Breast epithelium (tissue), 4 donors: Measurements from ENCODE around the gene SCN4B. TPM values are rescaled to one million over a fixed set of nuclear protein-coding genes. Genes with fewer than 3 reads are reported as not detected.
A peak's percentile ranks its signal among the peaks of the same experiment; 100 is the strongest.

Experiments used
- DNase-seq, 2 donors: peaks; one replicate each; pipeline ENCODE4 v3.0.0-alpha.2; 2019; ENCODE audit warnings: low spot score in 2 of 2
- H3K27ac ChIP-seq, 2 donors: fragments of 200-600 bp; sonication (generic) in 1 of 2; one replicate each; pipeline ENCODE4 v1.5.1; 2016 to 2019; ENCODE audit warnings: mild to moderate bottlenecking in 1 of 2
- H3K27me3 ChIP-seq, 2 donors: fragments of 200-600 bp; sonication (generic) in 1 of 2; one replicate each; pipeline versions ENCODE4 v1.5.1 to v1.6.0; 2017 to 2019; ENCODE audit warnings: control low read depth in 1 of 2, mild to moderate bottlenecking in 1 of 2
- H3K36me3 ChIP-seq: fragments of 200-600 bp; one replicate; pipeline ENCODE4 v1.5.1; 2019
- H3K4me1 ChIP-seq, 2 donors: fragments of 200-600 bp; sonication (generic); one replicate each; pipeline ENCODE4 v1.5.1; 2016 to 2019; ENCODE audit warnings: control low read depth in 1 of 2
- H3K4me3 ChIP-seq, 3 donors: fragments of 200-600 bp; sonication (generic); 1 replicate in 2 of 3; 2 replicates in 1 of 3; pipeline ENCODE4 v1.5.1; 2016 to 2019; ENCODE audit warnings: mild to moderate bottlenecking in 3 of 3, moderate library complexity in 2 of 3
- H3K9me3 ChIP-seq, 2 donors: fragments of 200-600 bp; sonication (generic) in 1 of 2; one replicate each; pipeline ENCODE4 v1.5.1; 2016 to 2019; ENCODE audit warnings: control low read depth in 1 of 2
- POLR2A ChIP-seq: fragments of 450-650 bp; IDR thresholded peaks from one replicate; pipeline ENCODE4 v1.6.1; 2016; ENCODE audit warnings: antibody characterized with exemption, mild to moderate bottlenecking, moderate library complexity
- POLR2AphosphoS5 ChIP-seq, 3 donors: sonication (generic); formaldehyde crosslinking; IDR thresholded peaks; one replicate each; pipeline ENCODE4 v1.6.1; 2017; ENCODE audit warnings: antibody characterized with exemption in 3 of 3
- intact Hi-C: fragments of 100-400 bp; cut with DNase I; formaldehyde crosslinking; loops from one replicate; pipeline ENCODE4 v1.15.1; 2023; ENCODE audit warnings: low total_unique reads
- total RNA-seq, 3 donors: library from RNA; depleted of rRNA; stranded (reverse); fragments of >200 nt; gene quantifications; one replicate each; pipeline ENCODE4 v1.1.0, GENCODE V29; 2016
- TF ChIP-seq, protein P1 (sequence below), 3 donors: fragments of 450-650 bp; IDR thresholded peaks; one replicate each; pipeline ENCODE4 v1.5.1; 2016 to 2017; ENCODE audit warnings: antibody characterized with exemption in 3 of 3, mild to moderate bottlenecking in 3 of 3, moderate library complexity in 3 of 3

The SCN4B gene, protein sequence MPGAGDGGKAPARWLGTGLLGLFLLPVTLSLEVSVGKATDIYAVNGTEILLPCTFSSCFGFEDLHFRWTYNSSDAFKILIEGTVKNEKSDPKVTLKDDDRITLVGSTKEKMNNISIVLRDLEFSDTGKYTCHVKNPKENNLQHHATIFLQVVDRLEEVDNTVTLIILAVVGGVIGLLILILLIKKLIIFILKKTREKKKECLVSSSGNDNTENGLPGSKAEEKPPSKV
- total RNA-seq: 1 to 10 TPM; 3.3 to 7.9 (median 3.7) TPM

DNA sequence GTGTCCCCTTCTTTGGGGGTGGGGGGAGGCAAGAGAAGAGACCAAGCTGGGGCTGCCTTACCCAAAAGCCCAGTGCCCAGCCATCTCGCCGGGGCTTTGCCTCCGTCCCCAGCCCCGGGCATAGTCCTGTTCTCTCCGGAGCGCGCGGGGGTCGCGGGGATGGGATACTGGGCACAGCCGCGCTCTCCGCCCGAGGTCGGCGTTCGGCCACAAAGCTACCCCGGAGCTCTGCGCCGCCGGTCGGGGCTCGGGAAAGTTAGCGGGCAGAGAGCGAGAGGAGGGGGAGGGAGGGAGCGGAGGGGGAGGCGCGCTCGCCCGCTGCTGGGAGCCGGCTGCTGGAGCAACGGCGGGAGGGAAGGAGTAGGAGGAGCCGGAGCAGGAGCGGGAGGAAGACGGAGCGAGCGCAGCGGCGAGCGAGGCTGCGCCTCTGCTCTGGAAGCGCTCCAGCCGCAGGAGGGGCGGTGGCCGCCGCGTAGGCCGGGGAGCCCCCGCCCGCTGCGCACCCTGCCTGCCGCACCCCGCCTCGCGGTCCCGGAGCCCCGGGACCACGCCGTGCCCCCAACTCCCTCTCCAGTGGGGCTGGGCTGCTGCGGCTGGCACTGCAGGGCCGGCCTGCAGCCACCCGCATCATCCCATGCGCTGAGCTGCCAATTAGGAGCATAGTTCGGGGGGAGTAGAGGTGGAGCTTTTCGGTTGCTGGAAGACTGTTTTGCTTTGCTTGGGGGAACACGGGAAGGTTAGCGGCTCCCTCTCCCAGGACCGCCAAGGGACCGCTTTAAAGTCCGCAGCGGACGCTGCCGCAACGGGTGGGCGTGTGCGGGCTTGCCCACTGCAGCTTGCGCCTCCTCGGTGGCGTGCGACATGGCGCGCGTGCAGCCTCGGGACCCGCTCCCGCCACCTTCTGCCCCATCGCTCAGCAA, at the start of gene SCN4B:
TSS of gene SCN4B (minus strand) at position 272 of the 920 bp plus-strand sequence. CDS start at position 122, 150 bp downstream.
- Histone ChIP-seq H3K9me3 (no peaks in the 10 kb centered on the region), H3K36me3 (no peaks in the 10 kb centered on the region), H3K4me3 (peak within 1 kb of the TSS; percentile 45 to 71 (median 62)), H3K27ac (peak within 1 kb of the TSS; percentile 59 to 68), H3K4me1 (peaks cover 0 to 6% of the 10 kb centered on the region in 2 donors), H3K27me3 (peaks cover 0 to 29% of the 10 kb centered on the region in 2 donors)
- intact Hi-C loops: no loop called here
- TF ChIP-seq POLR2A: no peak
- TF ChIP-seq, protein P1, sequence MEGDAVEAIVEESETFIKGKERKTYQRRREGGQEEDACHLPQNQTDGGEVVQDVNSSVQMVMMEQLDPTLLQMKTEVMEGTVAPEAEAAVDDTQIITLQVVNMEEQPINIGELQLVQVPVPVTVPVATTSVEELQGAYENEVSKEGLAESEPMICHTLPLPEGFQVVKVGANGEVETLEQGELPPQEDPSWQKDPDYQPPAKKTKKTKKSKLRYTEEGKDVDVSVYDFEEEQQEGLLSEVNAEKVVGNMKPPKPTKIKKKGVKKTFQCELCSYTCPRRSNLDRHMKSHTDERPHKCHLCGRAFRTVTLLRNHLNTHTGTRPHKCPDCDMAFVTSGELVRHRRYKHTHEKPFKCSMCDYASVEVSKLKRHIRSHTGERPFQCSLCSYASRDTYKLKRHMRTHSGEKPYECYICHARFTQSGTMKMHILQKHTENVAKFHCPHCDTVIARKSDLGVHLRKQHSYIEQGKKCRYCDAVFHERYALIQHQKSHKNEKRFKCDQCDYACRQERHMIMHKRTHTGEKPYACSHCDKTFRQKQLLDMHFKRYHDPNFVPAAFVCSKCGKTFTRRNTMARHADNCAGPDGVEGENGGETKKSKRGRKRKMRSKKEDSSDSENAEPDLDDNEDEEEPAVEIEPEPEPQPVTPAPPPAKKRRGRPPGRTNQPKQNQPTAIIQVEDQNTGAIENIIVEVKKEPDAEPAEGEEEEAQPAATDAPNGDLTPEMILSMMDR (IDR thresholded peaks at IDR 0.05): no peak
- TF ChIP-seq POLR2AphosphoS5 (IDR thresholded peaks at IDR 0.05): no peak
- no peak for DNase-seq

GRCh38 chr11:118201966-118202365, 49.3 kb upstream of the SCN4B start:
- Histone ChIP-seq H3K9me3 (no peaks in the 10 kb centered on the region), H3K36me3 (no peaks in the 10 kb centered on the region), H3K27me3 (no peaks in the 10 kb centered on the region), H3K4me1 (no peaks in the 10 kb centered on the region), H3K27ac (no peak overlapping the region), H3K4me3 (no peak overlapping the region)
- TF ChIP-seq, protein P1 (IDR thresholded peaks at IDR 0.05): no peak
- no peak for TF ChIP-seq POLR2A
- TF ChIP-seq POLR2AphosphoS5 (IDR thresholded peaks at IDR 0.05): no peak
- DNase-seq: no peak
- intact Hi-C loops: no loop called here

GRCh38 chr11:118200901-118201680, 48.5 kb upstream of the SCN4B start:
- intact Hi-C loops: no loop called here
- Histone ChIP-seq H3K4me1 (no peaks in the 10 kb centered on the region), H3K9me3 (no peaks in the 10 kb centered on the region), H3K4me3 (no peak overlapping the region), H3K27me3 (no peaks in the 10 kb centered on the region), H3K36me3 (no peaks in the 10 kb centered on the region), H3K27ac (no peak overlapping the region)
- no peak for TF ChIP-seq POLR2A
- TF ChIP-seq, protein P1 (IDR thresholded peaks at IDR 0.05): no peak
- no peak for TF ChIP-seq POLR2AphosphoS5 (IDR thresholded peaks at IDR 0.05)
- no peak for DNase-seq

DNA sequence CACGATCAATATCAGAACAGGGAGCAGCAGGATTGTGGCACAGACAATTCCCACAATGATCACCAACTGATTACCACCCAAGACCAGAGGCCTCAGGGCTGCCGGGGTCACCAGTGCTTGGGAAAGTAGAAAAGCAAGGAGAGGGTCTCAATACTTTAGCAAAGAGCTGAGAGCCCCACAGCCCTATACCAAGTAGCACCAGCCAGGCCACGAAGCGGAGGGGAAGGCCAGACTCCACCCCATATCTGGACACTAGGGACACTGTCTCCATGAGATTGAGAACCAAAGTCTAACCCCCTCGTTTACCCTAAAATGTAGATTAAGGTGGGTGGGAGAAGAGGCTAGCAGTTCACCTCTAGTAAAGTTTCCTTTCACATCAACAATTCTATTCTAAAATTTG, 47.9 kb upstream of the SCN4B start:
- Histone ChIP-seq H3K36me3 (no peaks in the 10 kb centered on the region), H3K4me3 (no peak overlapping the region), H3K27ac (no peak overlapping the region), H3K9me3 (no peaks in the 10 kb centered on the region), H3K27me3 (no peaks in the 10 kb centered on the region), H3K4me1 (no peaks in the 10 kb centered on the region)
- TF ChIP-seq POLR2AphosphoS5 (IDR thresholded peaks at IDR 0.05): no peak
- no peak for TF ChIP-seq POLR2A
- TF ChIP-seq, protein P1 (IDR thresholded peaks at IDR 0.05): no peak
- intact Hi-C loops: no loop called here
- no peak for DNase-seq
